Natural killer cell (primary cell): ENCODE data around the gene SMURF2. TPM values are rescaled to one million over a fixed set of nuclear protein-coding genes. Genes with fewer than 3 reads are reported as not detected.

ENCODE experiments used
- ATAC-seq, 3 donors: fragments of 150-1000 bp in 2 of 3; fragments of 200-7000 bp in 1 of 3; cut with Tn5 transposase; 1 replicate in 1 of 3; 2 replicates in 2 of 3; pipeline ENCODE4 v1.10.0; 2021; ENCODE audit warnings: mild to moderate bottlenecking in 2 of 3, moderate library complexity in 2 of 3
- DNase-seq, 2 donors: peaks; one replicate each; pipeline versions ENCODE4 v3.0.0 to v3.0.0-alpha.2; 2013 to 2021; ENCODE audit warnings: mixed read lengths in 1 of 2
- H3K27ac ChIP-seq: one replicate; pipeline ENCODE4 v1.5.1; 2013; ENCODE audit warnings: mild to moderate bottlenecking, low read length
- H3K27me3 ChIP-seq: one replicate; pipeline ENCODE4 v1.6.1; 2013; ENCODE audit warnings: low read length; ENCODE audit not compliant: control insufficient read depth, insufficient read depth
- H3K36me3 ChIP-seq: one replicate; pipeline ENCODE4 v1.6.1; 2013; ENCODE audit warnings: low read length; ENCODE audit not compliant: control insufficient read depth, insufficient read depth
- H3K4me1 ChIP-seq: one replicate; pipeline ENCODE4 v1.6.1; 2013; ENCODE audit warnings: low read length; ENCODE audit not compliant: control insufficient read depth, insufficient read depth
- H3K4me3 ChIP-seq: one replicate; pipeline ENCODE4 v1.5.1; 2013; ENCODE audit warnings: low read length
- H3K9me3 ChIP-seq: one replicate; pipeline ENCODE4 v1.6.1; 2013; ENCODE audit warnings: low read length; ENCODE audit not compliant: control insufficient read depth, insufficient read depth
- H3K27ac Mint-ChIP-seq, 2 donors: one replicate each; pipeline ENCODE4 v1.8.0; 2022; ENCODE audit warnings: mild to moderate bottlenecking in 2 of 2, mixed read lengths in 2 of 2, moderate library complexity in 1 of 2
- H3K27me3 Mint-ChIP-seq, 2 donors: one replicate each; pipeline ENCODE4 v1.8.0; 2022; ENCODE audit warnings: low read depth in 2 of 2, mixed read lengths in 2 of 2
- H3K36me3 Mint-ChIP-seq: one replicate; pipeline ENCODE4 v1.8.0; 2022; ENCODE audit warnings: mixed read lengths
- H3K4me1 Mint-ChIP-seq, 2 donors: one replicate each; pipeline ENCODE4 v1.8.0; 2022; ENCODE audit warnings: mixed read lengths in 2 of 2
- H3K4me3 Mint-ChIP-seq: one replicate; pipeline ENCODE4 v1.8.0; 2022; ENCODE audit warnings: mild to moderate bottlenecking, moderate library complexity, mixed read lengths
- H3K9me3 Mint-ChIP-seq, 2 donors: one replicate each; pipeline ENCODE4 v1.8.0; 2022; ENCODE audit warnings: mixed read lengths in 2 of 2
- WGBS: methylation state at CpG from one replicate; pipeline ENCODE4 v1.1.7; 2013; ENCODE audit warnings: missing lambda C conversion rate; ENCODE audit not compliant: insufficient coverage; 5-methylcytosine and 5-hydroxymethylcytosine counted together
- intact Hi-C: fragments of 100-400 bp; cut with micrococcal nuclease; formaldehyde crosslinking; loops from one replicate; pipeline ENCODE4 v1.14.2; 2022
- total RNA-seq, 4 donors: library from RNA; stranded (reverse); fragments of 120-200 nt in 1 of 4; gene quantifications; one replicate each; pipeline versions ENCODE4 v1.2.3 to v1.2.4, GENCODE V29; 2013 to 2022
- TF ChIP-seq, protein P1 (sequence below): fragments of 200-600 bp; IDR thresholded peaks from one replicate; pipeline ENCODE4 v1.8.0; 2022; ENCODE audit warnings: antibody characterized with exemption

Gene SMURF2
- total RNA-seq, 3 donors from 2014 or later (not counting 1 experiment from before 2014, with no cell fraction given) = 43.8 to 54.5 (median 46.5) TPM

DNA sequence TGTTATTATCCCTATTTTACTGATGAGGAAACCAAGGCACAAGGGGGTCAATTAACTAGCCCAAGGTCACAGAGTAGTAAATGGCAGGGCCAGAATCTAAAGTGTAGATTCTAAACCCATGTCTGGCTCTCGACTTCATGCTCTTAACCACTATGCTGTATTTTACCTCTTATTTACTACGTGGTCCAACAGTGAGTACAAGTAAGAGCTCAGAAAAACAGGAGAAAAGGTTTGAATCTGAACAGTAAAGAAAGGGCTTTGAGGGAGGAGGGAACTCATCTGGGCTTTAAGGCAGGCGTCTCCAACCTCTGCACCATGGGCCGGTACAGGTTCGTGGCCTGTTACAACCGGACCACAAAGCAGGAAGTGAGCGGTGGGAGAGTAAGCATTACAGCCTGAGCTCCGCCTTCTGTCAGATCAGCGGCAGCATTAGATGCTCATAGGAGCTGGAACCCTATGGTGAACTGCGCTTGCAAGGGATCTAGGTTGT is 62.9 kb downstream of the SMURF2 start:
- Mint-ChIP-seq H3K9me3 (no peaks in the 10 kb centered on the region), H3K4me3 (peak overlapping the region; percentile 74), H3K27ac (peak overlapping the region; percentile 92 to 93), H3K36me3 (peaks cover 9% of the 10 kb centered on the region), H3K4me1 (peaks cover 24 to 35% of the 10 kb centered on the region in 2 donors), H3K27me3 (no peaks in the 10 kb centered on the region)
- Histone ChIP-seq H3K27ac (peak overlapping the region; percentile 57), H3K4me3 (no peak overlapping the region), H3K27me3 (no peaks in the 10 kb centered on the region), H3K36me3 (peaks cover 15% of the 10 kb centered on the region), H3K9me3 (no peaks in the 10 kb centered on the region), H3K4me1 (peaks cover 13% of the 10 kb centered on the region)
- 7% methylated on average over 8 of the region's 10 CpGs for WGBS
- TF ChIP-seq, protein P1, sequence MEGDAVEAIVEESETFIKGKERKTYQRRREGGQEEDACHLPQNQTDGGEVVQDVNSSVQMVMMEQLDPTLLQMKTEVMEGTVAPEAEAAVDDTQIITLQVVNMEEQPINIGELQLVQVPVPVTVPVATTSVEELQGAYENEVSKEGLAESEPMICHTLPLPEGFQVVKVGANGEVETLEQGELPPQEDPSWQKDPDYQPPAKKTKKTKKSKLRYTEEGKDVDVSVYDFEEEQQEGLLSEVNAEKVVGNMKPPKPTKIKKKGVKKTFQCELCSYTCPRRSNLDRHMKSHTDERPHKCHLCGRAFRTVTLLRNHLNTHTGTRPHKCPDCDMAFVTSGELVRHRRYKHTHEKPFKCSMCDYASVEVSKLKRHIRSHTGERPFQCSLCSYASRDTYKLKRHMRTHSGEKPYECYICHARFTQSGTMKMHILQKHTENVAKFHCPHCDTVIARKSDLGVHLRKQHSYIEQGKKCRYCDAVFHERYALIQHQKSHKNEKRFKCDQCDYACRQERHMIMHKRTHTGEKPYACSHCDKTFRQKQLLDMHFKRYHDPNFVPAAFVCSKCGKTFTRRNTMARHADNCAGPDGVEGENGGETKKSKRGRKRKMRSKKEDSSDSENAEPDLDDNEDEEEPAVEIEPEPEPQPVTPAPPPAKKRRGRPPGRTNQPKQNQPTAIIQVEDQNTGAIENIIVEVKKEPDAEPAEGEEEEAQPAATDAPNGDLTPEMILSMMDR = no peak
- DNase-seq = peak; percentile 60 to 75
- peak; percentile 97 to 99 (median 98) for ATAC-seq
- intact Hi-C loops = loop anchor here (2.0 kb wide), 1 partner anchor 50 kb away; no protein-coding TSS in a partner anchor

DNA sequence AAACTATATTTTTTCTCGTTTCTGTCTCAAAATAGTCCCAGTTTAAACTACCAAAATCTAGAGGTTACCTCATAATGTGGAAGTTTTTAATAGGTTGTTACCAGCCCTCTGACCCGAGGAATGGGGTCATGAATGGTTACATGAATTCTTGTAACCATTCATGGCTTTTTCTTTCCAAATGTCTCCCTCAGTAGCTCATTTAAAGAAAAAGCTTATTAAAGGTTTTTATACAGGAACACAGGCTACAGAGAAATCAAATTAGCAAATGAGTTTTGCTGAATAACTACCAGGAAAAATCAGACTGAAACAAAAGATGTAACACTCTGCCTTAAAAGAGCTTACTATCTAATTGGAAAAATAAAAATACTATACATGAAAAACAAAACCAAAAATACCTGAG is 63.4 kb downstream of the SMURF2 start:
- peak overlapping the region; percentile 92 to 93 for H3K27ac Mint-ChIP-seq
- intact Hi-C loops = loop anchor here (2.0 kb wide), 1 partner anchor 50 kb away; no protein-coding TSS in a partner anchor
- no peaks in the 10 kb centered on the region for H3K27me3 Mint-ChIP-seq
- Histone ChIP-seq H3K4me1 (peaks cover 13% of the 10 kb centered on the region), H3K4me3 (no peak overlapping the region), H3K36me3 (peaks cover 16% of the 10 kb centered on the region), H3K27me3 (no peaks in the 10 kb centered on the region), H3K27ac (peak overlapping the region; percentile 57), H3K9me3 (no peaks in the 10 kb centered on the region)
- H3K4me1 Mint-ChIP-seq = peaks cover 24 to 32% of the 10 kb centered on the region in 2 donors
- TF ChIP-seq, protein P1 = no peak
- H3K9me3 Mint-ChIP-seq = no peaks in the 10 kb centered on the region
- DNase-seq = no peak
- WGBS = no CpG with 5 or more reads among the region's 2 CpGs
- ATAC-seq = no peak
- H3K4me3 Mint-ChIP-seq = peak overlapping the region; percentile 74
- peaks cover 9% of the 10 kb centered on the region for H3K36me3 Mint-ChIP-seq

DNA sequence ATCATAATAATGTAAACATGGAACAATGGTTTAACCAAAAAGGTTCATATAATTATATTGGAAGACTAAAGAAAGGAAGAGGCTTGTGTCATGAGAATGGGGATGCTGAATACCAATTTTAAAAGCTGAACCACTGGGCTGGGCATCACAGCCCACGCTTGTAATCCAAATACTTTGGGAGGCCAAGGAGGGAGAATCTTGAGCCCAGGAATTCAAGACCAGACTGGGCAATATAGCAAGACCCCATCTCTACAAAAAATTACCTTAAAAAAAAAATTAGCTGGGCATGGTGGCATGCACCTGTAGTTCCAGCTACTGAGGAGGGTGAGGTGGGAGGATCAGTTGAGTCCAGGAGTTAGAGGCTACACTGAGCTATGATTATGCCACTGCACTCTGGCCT is 65.1 kb downstream of the SMURF2 start:
- H3K9me3 Mint-ChIP-seq = no peaks in the 10 kb centered on the region
- ATAC-seq = no peak

More for the DNA sequence above, 65.1 kb downstream of the SMURF2 start:
- peaks cover 29% of the 10 kb centered on the region for H3K36me3 ChIP-seq
- WGBS = 100% methylated on average over 1 of the region's 1 CpG
- peak overlapping the region in 1 of 2 donors; percentile 65 for H3K27ac Mint-ChIP-seq
- H3K4me3 Mint-ChIP-seq = no peak overlapping the region
- H3K4me1 Mint-ChIP-seq = peaks cover 26 to 27% of the 10 kb centered on the region in 2 donors
- H3K36me3 Mint-ChIP-seq = peaks cover 16% of the 10 kb centered on the region
- no peaks in the 10 kb centered on the region for H3K9me3 ChIP-seq
- H3K4me3 ChIP-seq = no peak overlapping the region
- intact Hi-C loops = no loop called here
- TF ChIP-seq, protein P1 = no peak
- H3K27ac ChIP-seq = no peak overlapping the region
- H3K27me3 Mint-ChIP-seq = no peaks in the 10 kb centered on the region
- no peak for DNase-seq
- H3K27me3 ChIP-seq = no peaks in the 10 kb centered on the region
- peaks cover 9% of the 10 kb centered on the region for H3K4me1 ChIP-seq
